ENCODE data around the gene REX1BD. TPM values are rescaled to one million over a fixed set of nuclear protein-coding genes. Genes with fewer than 3 reads are reported as not detected.

REX1BD gene
- total and polyA plus RNA-seq, 2 of the 8 experiments (the other 6 are each of a cell fraction or from before 2014, with no cell fraction given): 56.8 to 62.7 TPM

DNA sequence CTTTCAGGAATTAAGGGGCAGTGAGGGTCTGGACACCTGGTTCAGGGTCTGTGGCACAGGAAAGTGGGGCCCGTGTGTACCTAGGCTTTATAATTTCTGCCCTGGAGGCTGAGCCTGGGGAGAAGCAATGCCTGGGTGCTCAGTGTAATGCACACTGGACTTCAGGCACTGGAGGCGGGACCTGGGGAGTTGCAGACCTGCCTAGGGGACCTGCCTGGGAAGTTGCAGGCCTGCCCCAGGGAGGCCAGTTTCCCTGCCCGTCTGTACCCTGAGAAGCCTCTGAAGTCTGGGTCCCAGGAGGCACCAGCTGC is 21.6 kb downstream of the REX1BD start:
- Histone ChIP-seq H3K9me3 (ENCODE audit: insufficient read depth in 2 of 2, low read depth in 1 of 2, low read length in 1 of 2) (no peaks in the 10 kb centered on the region), H3K27ac (ENCODE audit: low read depth, low read length) (no peak overlapping the region), H2BK5ac (ENCODE audit: low read depth, low read length) (peak overlapping the region; percentile 94; the same call in 1 of the 2 replicates), H4K8ac (ENCODE audit: extremely low read depth, insufficient read depth, low read length) (peak overlapping the region; percentile 63), H3K4me1 (replicated peaks in 1 of 4; ENCODE audit: control insufficient read depth in 3 of 4, insufficient read depth in 4 of 4, low read length in 3 of 4) (peaks cover 28 to 56% (median 38%) of the 10 kb centered on the region in 4 experiments), H3K36me3 (ENCODE audit: control insufficient read depth in 2 of 4, insufficient read depth in 4 of 4, low read length in 3 of 4) (peaks cover 0 to 17% (median 0%) of the 10 kb centered on the region in 4 experiments; a peak in 1 of 8 replicates), H3K56ac (replicated peaks; ENCODE audit: insufficient read length, low read depth, low read length) (no peak overlapping the region), H3K23me2 (ENCODE audit: low read depth, low read length) (peaks cover 24% of the 10 kb centered on the region), H3K9ac (replicated peaks in 1 of 4; ENCODE audit: extremely low read depth in 1 of 4, low read depth in 3 of 4, low read length in 3 of 4) (no peak overlapping the region), H3K27me3 (replicated peaks in 1 of 4; ENCODE audit: control insufficient read depth in 3 of 4, extremely low read depth in 1 of 4, insufficient read depth in 3 of 4, low read length in 3 of 4) (peaks cover 81 to 96% (median 92%) of the 10 kb centered on the region in 4 experiments), H3K23ac (ENCODE audit: insufficient read length) (no peak overlapping the region), H3K4ac (replicated peaks; ENCODE audit: insufficient read length, low read depth, low read length) (peak overlapping the region; percentile 90), H2BK20ac (ENCODE audit: low read length) (peak overlapping the region; percentile 72; the same call in 1 of the 2 replicates), H2BK15ac (ENCODE audit: low read length) (peak overlapping the region; percentile 74), H4K91ac (replicated peaks; ENCODE audit: insufficient read length, low read length) (peak overlapping the region; percentile 96), H2BK120ac (replicated peaks; ENCODE audit: low read depth, low read length) (peak overlapping the region; percentile 75), H2AFZ (ENCODE audit: low read length) (no peak overlapping the region), H2AK5ac (ENCODE audit: low read depth, low read length) (peak overlapping the region; percentile 77; the same call in 1 of the 2 replicates), H3K4me3 (ENCODE audit: extremely low read depth in 1 of 4, insufficient read depth in 2 of 4, low read depth in 3 of 4, low read length in 4 of 4) (peak overlapping the region in 3 of 4 experiments; percentile 1 to 75 (median 3); a peak in 2 of 8 replicates), H2BK12ac (ENCODE audit: low read depth, low read length) (peak overlapping the region; percentile 68; the same call in 1 of the 2 replicates), H3K4me2 (ENCODE audit: insufficient read depth in 1 of 2, low read depth in 2 of 2, low read length in 2 of 2) (peak overlapping the region; percentile 80 to 95), H3K18ac (ENCODE audit: extremely low read depth, low read length) (peak overlapping the region; percentile 86; the same call in 1 of the 2 replicates), H3K79me1 (ENCODE audit: low read depth, low read length) (no peaks in the 10 kb centered on the region), H4K5ac (ENCODE audit: insufficient read length, low read depth, low read length) (no peak overlapping the region), H4K20me1 (replicated peaks in 1 of 2; ENCODE audit: control insufficient read depth in 1 of 2, insufficient read depth in 2 of 2, low read length in 2 of 2) (peaks cover 0 to 17% of the 10 kb centered on the region in 2 experiments), H3K14ac (ENCODE audit: insufficient read length) (no peak overlapping the region), H3K79me2 (ENCODE audit: control insufficient read depth in 1 of 2, insufficient read depth in 2 of 2, low read length in 2 of 2) (no peaks in the 10 kb centered on the region)
- no peak for FAIRE-seq
- CTCF ChIA-PET (ENCODE audit: partially characterized antibody): interaction anchor here (0.5 to 1.7 kb wide), 7 partner anchors 11 to 134 kb away, joined by 3 to 5 read pairs (median 3); no protein-coding TSS in a partner anchor
- TF ChIP-seq CTBP2 (IDR thresholded peaks at IDR 0.05; ENCODE audit: borderline replicate concordance, insufficient read depth, insufficient read length, low read length): no peak
- TF ChIP-seq, protein P1, sequence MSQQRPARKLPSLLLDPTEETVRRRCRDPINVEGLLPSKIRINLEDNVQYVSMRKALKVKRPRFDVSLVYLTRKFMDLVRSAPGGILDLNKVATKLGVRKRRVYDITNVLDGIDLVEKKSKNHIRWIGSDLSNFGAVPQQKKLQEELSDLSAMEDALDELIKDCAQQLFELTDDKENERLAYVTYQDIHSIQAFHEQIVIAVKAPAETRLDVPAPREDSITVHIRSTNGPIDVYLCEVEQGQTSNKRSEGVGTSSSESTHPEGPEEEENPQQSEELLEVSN (IDR thresholded peaks at IDR 0.05): no peak
- no peak for TF ChIP-seq RXRA (IDR thresholded peaks at IDR 0.05; ENCODE audit: insufficient read depth, low read depth, low read length)
- no peak for TF ChIP-seq BCL11A (IDR thresholded peaks at IDR 0.05; ENCODE audit: low read depth in 2 of 2, low read length in 2 of 2)
- TF ChIP-seq POU5F1 (IDR thresholded peaks at IDR 0.05; ENCODE audit: low read depth, low read length): no peak
- no peak for TF ChIP-seq SIX5 (IDR thresholded peaks at IDR 0.05; ENCODE audit: low read depth, low read length)
- no peak for TF ChIP-seq JUN (IDR thresholded peaks at IDR 0.05; ENCODE audit: low read depth, low read length)
- no peak for TF ChIP-seq BACH1 (IDR thresholded peaks at IDR 0.05; ENCODE audit: low read length)
- TF ChIP-seq NANOG (IDR thresholded peaks at IDR 0.05; ENCODE audit: insufficient read depth, low read depth, low read length, poor library complexity, severe bottlenecking): no peak
- TF ChIP-seq POLR2A (IDR thresholded peaks at IDR 0.05; ENCODE audit: control extremely low read depth in 1 of 2, low read depth in 2 of 2, low read length in 2 of 2): no peak
- 32% methylated on average over 3 of the region's 3 CpGs; no CpG with 5 or more reads in 1 of the 2 experiments for WGBS, 2 experiments (ENCODE audit: extremely low coverage in 1 of 2, insufficient coverage in 1 of 2, insufficient read length in 1 of 2, insufficient replicate concordance in 2 of 2, low coverage in 1 of 2, low lambda C conversion rate in 2 of 2, missing lambda C conversion rate in 1 of 2)
- POLR2A ChIA-PET (ENCODE audit: partially characterized antibody): interaction anchor here (0.7 to 1.3 kb wide), 6 partner anchors 9 to 65 kb away, joined by 3 to 4 read pairs (median 3); no protein-coding TSS in a partner anchor
- DNase-seq (ENCODE audit: low read depth in 1 of 2, low spot score in 2 of 2): no peak
